Measurements from ENCODE around the gene COX5B. TPM values are rescaled to one million over a fixed set of nuclear protein-coding genes. Genes with fewer than 3 reads are reported as not detected.
"Not testable (repeated sequence)": the region's sequence is repeated elsewhere in the genome, so short reads cannot be mapped to it uniquely, and the experiment has no call there.

Gene COX5B, protein sequence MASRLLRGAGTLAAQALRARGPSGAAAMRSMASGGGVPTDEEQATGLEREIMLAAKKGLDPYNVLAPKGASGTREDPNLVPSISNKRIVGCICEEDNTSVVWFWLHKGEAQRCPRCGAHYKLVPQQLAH
- 256 to 372 TPM (median 311 TPM) in 3 replicates for polyA plus RNA-seq
- 125 TPM for polyA plus RNA-seq (2011; ENCODE audit: low read depth)
- 207 and 304 TPM in 2 replicates for polyA plus RNA-seq (2011; cell fraction: cytosol; rRNA removed)
- polyA plus RNA-seq (2011; cell fraction: nucleus; rRNA removed): 144 and 154 TPM in 2 replicates
- 252 and 296 TPM in 2 replicates for polyA plus RNA-seq (2012; ENCODE audit: low replicate concordance)
- polyA minus RNA-seq: 27.3 to 60.0 TPM (median 34.5 TPM) in 3 replicates
- polyA minus RNA-seq (2011; cell fraction: cytosol; rRNA and poly(A)+ RNA removed): 166 TPM
- 32.2 and 38.5 TPM in 2 replicates for polyA minus RNA-seq (2011; cell fraction: nucleus; rRNA and poly(A)+ RNA removed)

DNA sequence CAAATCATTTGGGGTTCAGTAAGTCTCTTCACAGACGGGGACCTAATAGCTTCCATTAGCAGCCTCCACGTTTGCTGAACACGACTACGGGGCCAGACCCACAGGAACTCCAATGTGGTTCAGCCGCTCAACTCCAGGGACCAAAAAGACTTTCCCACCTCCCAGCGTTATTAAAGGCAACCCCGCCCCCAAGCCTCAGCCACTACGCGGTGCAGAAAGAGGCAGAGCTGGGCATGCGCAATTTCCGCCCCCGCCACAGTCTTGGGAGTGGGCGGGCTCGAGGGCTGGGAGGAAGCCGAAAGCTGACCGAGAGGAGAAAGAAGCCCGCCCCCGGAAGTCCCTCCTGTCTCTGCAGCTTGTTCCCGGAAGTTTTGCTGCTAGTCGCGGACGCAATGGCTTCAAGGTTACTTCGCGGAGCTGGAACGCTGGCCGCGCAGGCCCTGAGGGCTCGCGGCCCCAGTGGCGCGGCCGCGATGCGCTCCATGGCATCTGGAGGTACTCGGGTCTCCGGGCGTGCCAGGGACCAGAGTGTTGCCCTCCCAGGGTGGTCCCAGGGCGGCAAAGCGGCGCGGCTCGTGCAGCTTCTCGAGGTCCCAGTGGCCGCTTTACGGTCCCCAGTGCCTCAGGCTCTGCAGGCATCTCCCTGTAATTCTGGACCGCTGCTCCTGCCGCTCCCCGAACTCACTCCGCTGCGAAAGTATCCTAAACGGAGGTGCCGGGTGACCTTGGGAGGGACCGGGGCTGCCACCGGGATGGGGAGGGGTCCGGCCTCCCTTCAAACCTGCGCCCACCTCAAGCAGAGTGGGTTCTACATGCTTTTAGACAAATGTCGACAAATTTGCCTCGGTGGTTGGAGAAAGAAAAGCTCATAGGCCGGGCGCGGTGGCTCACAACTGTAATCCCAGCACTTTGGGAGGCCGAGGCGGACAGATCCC, at the start of gene COX5B:
Gene COX5B, plus strand, starts transcription at position 368 of the 935 bp plus-strand sequence. Its CDS starts 25 bp downstream, at position 393.
- Histone ChIP-seq H3K9me3 (ENCODE audit: control insufficient read depth, low read depth, low read length) (no peaks in the 10 kb centered on the region), H3K27me3 (ENCODE audit: control insufficient read depth, extremely low read depth, insufficient read depth, low read length) (no peaks in the 10 kb centered on the region), H2AFZ (ENCODE audit: control insufficient read depth, low read length) (peak within 1 kb of the TSS; percentile 94), H3K4me2 (ENCODE audit: control insufficient read depth, extremely low read depth, insufficient read depth, low read depth, low read length) (peak within 1 kb of the TSS; percentile 97), H3K4me1 (ENCODE audit: control insufficient read depth, extremely low read depth, insufficient read depth, low read length) (peaks cover 6% of the 10 kb centered on the region), H3K9me1 (ENCODE audit: control insufficient read depth, extremely low read depth, insufficient read depth, low read length) (no peaks in the 10 kb centered on the region), H3K9ac (ENCODE audit: control insufficient read depth, extremely low read depth, insufficient read depth, low read length) (peak within 1 kb of the TSS; percentile 94), H3K36me3 (ENCODE audit: control insufficient read depth in 2 of 2, extremely low read depth in 1 of 2, insufficient read depth in 2 of 2, low read length in 2 of 2) (peaks cover 10 to 15% of the 10 kb centered on the region in 2 experiments), H3K27ac (ENCODE audit: control insufficient read depth, insufficient read depth, low read length) (peak within 1 kb of the TSS; percentile 78), H3K4me3 (ENCODE audit: control insufficient read depth in 2 of 3, extremely low read depth in 1 of 3, insufficient read depth in 2 of 3, low read depth in 1 of 3, low read length in 3 of 3) (peak within 1 kb of the TSS; percentile 71 to 99 (median 92)), H4K20me1 (ENCODE audit: control insufficient read depth, extremely low read depth, insufficient read depth, low read length) (no peaks in the 10 kb centered on the region), H3K79me2 (ENCODE audit: control insufficient read depth, insufficient read depth, low read length) (peaks cover 14% of the 10 kb centered on the region)
- FAIRE-seq (no peak), DNase-seq (ENCODE audit: low read depth, low spot score) (peak; percentile 63)
- TF ChIP-seq, protein P1, sequence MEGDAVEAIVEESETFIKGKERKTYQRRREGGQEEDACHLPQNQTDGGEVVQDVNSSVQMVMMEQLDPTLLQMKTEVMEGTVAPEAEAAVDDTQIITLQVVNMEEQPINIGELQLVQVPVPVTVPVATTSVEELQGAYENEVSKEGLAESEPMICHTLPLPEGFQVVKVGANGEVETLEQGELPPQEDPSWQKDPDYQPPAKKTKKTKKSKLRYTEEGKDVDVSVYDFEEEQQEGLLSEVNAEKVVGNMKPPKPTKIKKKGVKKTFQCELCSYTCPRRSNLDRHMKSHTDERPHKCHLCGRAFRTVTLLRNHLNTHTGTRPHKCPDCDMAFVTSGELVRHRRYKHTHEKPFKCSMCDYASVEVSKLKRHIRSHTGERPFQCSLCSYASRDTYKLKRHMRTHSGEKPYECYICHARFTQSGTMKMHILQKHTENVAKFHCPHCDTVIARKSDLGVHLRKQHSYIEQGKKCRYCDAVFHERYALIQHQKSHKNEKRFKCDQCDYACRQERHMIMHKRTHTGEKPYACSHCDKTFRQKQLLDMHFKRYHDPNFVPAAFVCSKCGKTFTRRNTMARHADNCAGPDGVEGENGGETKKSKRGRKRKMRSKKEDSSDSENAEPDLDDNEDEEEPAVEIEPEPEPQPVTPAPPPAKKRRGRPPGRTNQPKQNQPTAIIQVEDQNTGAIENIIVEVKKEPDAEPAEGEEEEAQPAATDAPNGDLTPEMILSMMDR (optimal IDR thresholded peaks at IDR 0.05 in 1 of 3, IDR thresholded peaks at IDR 0.05 in 1 of 3, conservative IDR thresholded peaks at IDR 0.05 in 1 of 3; ENCODE audit: extremely low read depth in 1 of 3, insufficient read depth in 2 of 3, low read length in 3 of 3): no peak
- no peak for TF ChIP-seq EZH2 (IDR thresholded peaks at IDR 0.05; ENCODE audit: low read length)
- dilution Hi-C loops (cut with MboI; ENCODE audit: extremely low pct_ligation_motif_present, low sequenced_read_pairs): no loop called here

- H3K27me3 ChIP-seq (ENCODE audit: control insufficient read depth, extremely low read depth, insufficient read depth, low read length); H3K4me1 ChIP-seq (ENCODE audit: control insufficient read depth, extremely low read depth, insufficient read depth, low read length); dilution Hi-C loops (cut with MboI; ENCODE audit: extremely low pct_ligation_motif_present, low sequenced_read_pairs); H3K36me3 ChIP-seq (ENCODE audit: control insufficient read depth in 2 of 2, extremely low read depth in 1 of 2, insufficient read depth in 2 of 2, low read length in 2 of 2); FAIRE-seq; H3K4me3 ChIP-seq (ENCODE audit: control insufficient read depth in 2 of 3, extremely low read depth in 1 of 3, insufficient read depth in 2 of 3, low read depth in 1 of 3, low read length in 3 of 3); H3K27ac ChIP-seq (ENCODE audit: control insufficient read depth, insufficient read depth, low read length); DNase-seq (ENCODE audit: low read depth, low spot score); H3K9me1 ChIP-seq (ENCODE audit: control insufficient read depth, extremely low read depth, insufficient read depth, low read length); H3K9me3 ChIP-seq (ENCODE audit: control insufficient read depth, low read depth, low read length); H3K9ac ChIP-seq (ENCODE audit: control insufficient read depth, extremely low read depth, insufficient read depth, low read length); H3K4me2 ChIP-seq (ENCODE audit: control insufficient read depth, extremely low read depth, insufficient read depth, low read depth, low read length); H4K20me1 ChIP-seq (ENCODE audit: control insufficient read depth, extremely low read depth, insufficient read depth, low read length); H2AFZ ChIP-seq (ENCODE audit: control insufficient read depth, low read length); H3K79me2 ChIP-seq (ENCODE audit: control insufficient read depth, insufficient read depth, low read length): not testable (repeated sequence)
Observed at GRCh38 chr2:97596180-97596579, 49.7 kb upstream of the COX5B start.

DNA sequence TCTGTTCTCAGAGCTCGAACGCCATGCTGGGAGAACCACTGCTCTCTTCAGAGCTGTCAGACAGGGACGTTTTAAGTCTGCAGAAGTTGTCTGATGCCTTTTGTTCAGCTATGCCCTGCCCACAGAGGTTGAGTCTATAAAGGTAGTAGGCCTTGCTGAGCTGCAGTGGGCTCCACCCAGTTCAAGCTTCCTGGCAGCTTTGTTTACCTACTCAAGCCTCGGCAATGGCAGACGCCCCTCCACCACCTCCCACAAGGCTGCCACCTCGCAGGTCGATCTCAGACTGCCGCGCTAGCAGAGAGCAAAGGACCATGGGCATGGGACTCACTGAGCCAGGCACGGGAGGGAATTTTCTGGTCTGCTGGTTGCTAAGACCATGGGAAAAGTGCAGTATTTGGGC, 44.3 kb upstream of the COX5B start:
- dilution Hi-C loops (cut with MboI; ENCODE audit: extremely low pct_ligation_motif_present, low sequenced_read_pairs); H3K27me3 ChIP-seq (ENCODE audit: control insufficient read depth, extremely low read depth, insufficient read depth, low read length); H2AFZ ChIP-seq (ENCODE audit: control insufficient read depth, low read length); H3K9me3 ChIP-seq (ENCODE audit: control insufficient read depth, low read depth, low read length); H3K36me3 ChIP-seq (ENCODE audit: control insufficient read depth in 2 of 2, extremely low read depth in 1 of 2, insufficient read depth in 2 of 2, low read length in 2 of 2); H3K4me1 ChIP-seq (ENCODE audit: control insufficient read depth, extremely low read depth, insufficient read depth, low read length); H3K4me3 ChIP-seq (ENCODE audit: control insufficient read depth in 2 of 3, extremely low read depth in 1 of 3, insufficient read depth in 2 of 3, low read depth in 1 of 3, low read length in 3 of 3); H3K27ac ChIP-seq (ENCODE audit: control insufficient read depth, insufficient read depth, low read length); H3K4me2 ChIP-seq (ENCODE audit: control insufficient read depth, extremely low read depth, insufficient read depth, low read depth, low read length); H3K9me1 ChIP-seq (ENCODE audit: control insufficient read depth, extremely low read depth, insufficient read depth, low read length); H3K9ac ChIP-seq (ENCODE audit: control insufficient read depth, extremely low read depth, insufficient read depth, low read length); FAIRE-seq; DNase-seq (ENCODE audit: low read depth, low spot score); H4K20me1 ChIP-seq (ENCODE audit: control insufficient read depth, extremely low read depth, insufficient read depth, low read length); H3K79me2 ChIP-seq (ENCODE audit: control insufficient read depth, insufficient read depth, low read length): not testable (repeated sequence)

DNA sequence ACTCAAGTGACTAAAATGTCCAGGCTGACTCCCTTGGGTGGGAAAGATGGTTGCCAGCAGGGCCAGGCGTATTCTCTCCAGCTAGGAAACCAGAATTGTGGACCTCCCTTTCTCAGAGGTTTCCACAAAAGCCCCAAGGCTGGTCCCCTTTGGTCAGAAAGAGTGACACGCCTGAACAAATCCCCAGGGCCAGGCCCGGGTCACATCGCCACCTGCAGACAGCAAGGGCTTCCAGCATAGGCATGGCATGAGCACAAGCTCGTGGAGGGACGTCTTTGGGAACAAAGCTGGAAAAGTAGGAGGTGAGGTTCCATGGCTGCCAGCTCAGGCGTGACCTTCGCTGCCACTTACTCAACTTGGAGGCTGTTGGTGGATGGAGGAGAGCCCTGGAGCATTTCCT, 40.8 kb upstream of the COX5B start:
- dilution Hi-C loops (cut with MboI; ENCODE audit: extremely low pct_ligation_motif_present, low sequenced_read_pairs); H3K9me3 ChIP-seq (ENCODE audit: control insufficient read depth, low read depth, low read length); H3K27me3 ChIP-seq (ENCODE audit: control insufficient read depth, extremely low read depth, insufficient read depth, low read length); H3K27ac ChIP-seq (ENCODE audit: control insufficient read depth, insufficient read depth, low read length); H3K4me2 ChIP-seq (ENCODE audit: control insufficient read depth, extremely low read depth, insufficient read depth, low read depth, low read length); H3K4me3 ChIP-seq (ENCODE audit: control insufficient read depth in 2 of 3, extremely low read depth in 1 of 3, insufficient read depth in 2 of 3, low read depth in 1 of 3, low read length in 3 of 3); H3K9ac ChIP-seq (ENCODE audit: control insufficient read depth, extremely low read depth, insufficient read depth, low read length); H2AFZ ChIP-seq (ENCODE audit: control insufficient read depth, low read length); H3K9me1 ChIP-seq (ENCODE audit: control insufficient read depth, extremely low read depth, insufficient read depth, low read length); H3K79me2 ChIP-seq (ENCODE audit: control insufficient read depth, insufficient read depth, low read length); H4K20me1 ChIP-seq (ENCODE audit: control insufficient read depth, extremely low read depth, insufficient read depth, low read length); FAIRE-seq; H3K36me3 ChIP-seq (ENCODE audit: control insufficient read depth in 2 of 2, extremely low read depth in 1 of 2, insufficient read depth in 2 of 2, low read length in 2 of 2); DNase-seq (ENCODE audit: low read depth, low spot score); H3K4me1 ChIP-seq (ENCODE audit: control insufficient read depth, extremely low read depth, insufficient read depth, low read length): not testable (repeated sequence)
